GM12878 (cell line): Measurements from ENCODE around the gene SPTY2D1. TPM values are rescaled to one million over a fixed set of nuclear protein-coding genes. Genes with fewer than 3 reads are reported as not detected.

Experiments used
- ATAC-seq: fragments of 200-7000 bp; cut with Tn5 transposase; 3 replicates; pipeline ENCODE4 v1.9.1; 2020; ENCODE audit warnings: mild to moderate bottlenecking, moderate library complexity
- BruUV-seq: library from RNA; stranded (reverse); fragments of 400-500 nt; replicated peaks from 2 replicates; lab custom pipeline; 2021; lab: Mats Ljungman, UMichigan
- CTCF ChIA-PET: fragments of 300-600 bp; sonication (Branson Sonifier 250); formaldehyde crosslinking; extraction: SDS; loops from one replicate; lab custom pipeline; 2021; ENCODE audit warnings: inconsistent platforms; lab: Yijun Ruan, JAX
- POLR2A ChIA-PET: fragments of 350-600 bp; formaldehyde crosslinking; extraction: SDS; loops from one replicate; lab custom pipeline; 2021; ENCODE audit warnings: inconsistent platforms; lab: Charles Lee
- RAD21 ChIA-PET: fragments of 300-600 bp; sonication (Branson Sonifier 250); formaldehyde crosslinking; loops from one replicate; lab custom pipeline; 2023; ENCODE audit warnings: antibody characterized with exemption; ENCODE audit not compliant: unreplicated experiment; lab: Charles Lee
- SMC1A ChIA-PET: fragments of 300-600 bp; sonication (Branson Sonifier 250); formaldehyde crosslinking; loops from one replicate; lab custom pipeline; 2023; ENCODE audit not compliant: unreplicated experiment, uncharacterized antibody; lab: Charles Lee
- DNase-seq: peaks from one replicate; pipeline ENCODE4 v3.0.0-alpha.2; 2011; ENCODE audit warnings: low read depth, low spot score
- FAIRE-seq: peaks from 3 replicates; lab custom pipeline; 2011; peaks lifted over from hg19 to GRCh38; lab: Jason Lieb, UNC
- H2AFZ ChIP-seq: 2 replicates; pipeline ENCODE4 v1.6.0; 2011; ENCODE audit warnings: low read depth, low read length, control low read depth; ENCODE audit not compliant: control insufficient read depth
- H3K27ac ChIP-seq: 2 replicates; pipeline ENCODE4 v1.5.1; 2011; ENCODE audit warnings: control low read depth; ENCODE audit not compliant: control insufficient read depth, insufficient read depth
- H3K27me3 ChIP-seq, 2 experiments: replicated peaks in 1 of 2; 2 replicates each; pipeline versions ENCODE4 v1.6.0 to v1.6.1; 2011; ENCODE audit warnings: low read length in 1 of 2; ENCODE audit not compliant: control insufficient read depth in 2 of 2, insufficient read depth in 2 of 2
- H3K36me3 ChIP-seq, 2 experiments: 2 replicates each; pipeline ENCODE4 v1.5.1; 2011; ENCODE audit warnings: low read length in 1 of 2; ENCODE audit not compliant: control insufficient read depth in 2 of 2, insufficient read depth in 2 of 2
- H3K4me1 ChIP-seq: 2 replicates; pipeline ENCODE4 v1.6.1; 2011; ENCODE audit warnings: mild to moderate bottlenecking, low read length, moderate library complexity, mixed read lengths; ENCODE audit not compliant: control insufficient read depth, insufficient read depth
- H3K4me2 ChIP-seq: 2 replicates; pipeline ENCODE4 v1.6.0; 2011; ENCODE audit warnings: control low read depth; ENCODE audit not compliant: control insufficient read depth, insufficient read depth
- H3K4me3 ChIP-seq: fragments of 200-600 bp; sonication (generic); 2 replicates; pipeline ENCODE4 v1.5.1; 2016
- H3K79me2 ChIP-seq: 2 replicates; pipeline ENCODE4 v1.6.0; 2011; ENCODE audit warnings: low read length; ENCODE audit not compliant: control insufficient read depth, insufficient read depth
- H3K9ac ChIP-seq: 2 replicates; pipeline ENCODE4 v1.8.0; 2011; ENCODE audit warnings: low read length, control low read depth, mixed read lengths; ENCODE audit not compliant: control insufficient read depth, insufficient read depth
- H3K9me3 ChIP-seq: replicated peaks from 3 replicates; pipeline ENCODE4 v1.5.1; 2011; ENCODE audit warnings: mild to moderate bottlenecking, low read length; ENCODE audit not compliant: control insufficient read depth, insufficient read depth
- H4K20me1 ChIP-seq: 2 replicates; pipeline ENCODE4 v1.6.0; 2011; ENCODE audit not compliant: control insufficient read depth, insufficient read depth
- BACH1 ChIP-seq: fragments of 450-650 bp; IDR thresholded peaks from 2 replicates; pipeline ENCODE4 v1.6.1; 2017; ENCODE audit warnings: mild to moderate bottlenecking, borderline replicate concordance
- BHLHE40 ChIP-seq, 2 experiments: fragments of 450-650 bp in 1 of 2; IDR thresholded peaks; 2 replicates each; pipeline ENCODE4 v1.6.1; 2011 to 2017; ENCODE audit warnings: low read depth in 2 of 2, borderline replicate concordance in 1 of 2, improper control_type of control experiment in 1 of 2, low read length in 1 of 2, mild to moderate bottlenecking in 1 of 2
- HDAC6 ChIP-seq: fragments of 200-600 bp; sonication (generic); IDR thresholded peaks from one replicate; pipeline ENCODE4 v1.8.0; 2017; ENCODE audit warnings: antibody characterized with exemption; ENCODE audit not compliant: unreplicated experiment
- LARP7 ChIP-seq: fragments of 450-650 bp; IDR thresholded peaks from 2 replicates; pipeline ENCODE4 v1.6.1; 2017; ENCODE audit warnings: mild to moderate bottlenecking
- NFYA ChIP-seq: IDR thresholded peaks from 2 replicates; pipeline ENCODE4 v1.6.1; 2011; ENCODE audit warnings: low read depth, mild to moderate bottlenecking, low read length, improper control_type of control experiment, borderline replicate concordance
- NR2F1 ChIP-seq: fragments of 450-650 bp; conservative IDR thresholded peaks from 2 replicates; pipeline ENCODE4 v1.6.1; 2017; ENCODE audit warnings: mild to moderate bottlenecking
- POLR2A ChIP-seq: IDR thresholded peaks from 2 replicates; pipeline ENCODE4 v1.6.1; 2011; ENCODE audit warnings: low read depth, mild to moderate bottlenecking, low read length
- SP1 ChIP-seq: IDR thresholded peaks from one replicate; pipeline ENCODE4 v1.6.1; 2011; ENCODE audit warnings: low read depth, low read length
- TAF1 ChIP-seq: IDR thresholded peaks from 2 replicates; pipeline ENCODE4 v1.6.1; 2011; ENCODE audit warnings: mild to moderate bottlenecking, low read depth, low read length, borderline replicate concordance
- TCF3 ChIP-seq: IDR thresholded peaks from 2 replicates; pipeline ENCODE4 v1.6.1; 2012; ENCODE audit warnings: low read depth, mild to moderate bottlenecking, low read length, borderline replicate concordance; ENCODE audit not compliant: insufficient read depth
- WGBS: methylation state at CpG from one replicate; pipeline ENCODE4 v1.1.6; 2016; ENCODE audit warnings: low lambda C conversion rate; ENCODE audit not compliant: insufficient replicate concordance, insufficient coverage; ENCODE audit errors: missing lambda C conversion rate; 5-methylcytosine and 5-hydroxymethylcytosine counted together
- in situ Hi-C: fragments of 300-500 bp; cut with MboI; formaldehyde crosslinking; loops from 9 replicates; pipeline ENCODE4 v1.14.3; 2018; ENCODE audit warnings: mixed read lengths
- intact Hi-C: fragments of 100-400 bp; cut with micrococcal nuclease; formaldehyde crosslinking; loops from one replicate; pipeline ENCODE4 v1.14.2; 2022; ENCODE audit not compliant: unreplicated experiment
- polyA plus RNA-seq, 11 experiments: library from polyadenylated mRNA; depleted of rRNA in 4 of 11; unstranded in 6 of 11; stranded (reverse) in 5 of 11; fragments of >200 nt; fragmentation: Nextera tagmentation in 4 of 11; fragmentation: Illumina TruSeq in 1 of 11; extraction: Ambion mirVana in 4 of 11; extraction: Trizol in 1 of 11; gene quantifications; 1 replicate in 1 of 11; 2 replicates in 10 of 11; pipeline versions ENCODE4 v1.2.1 to v1.2.3, GENCODE V29; 2011 to 2016; ENCODE audit warnings: inconsistent platforms in 2 of 11, missing spikeins in 2 of 11, low read depth in 1 of 11
- total RNA-seq, 4 experiments: library from RNA; depleted of rRNA in 3 of 4; stranded (reverse); fragments of >200 nt in 3 of 4; fragmentation: Illumina TruSeq in 1 of 4; extraction: Trizol in 1 of 4; gene quantifications; 2 replicates each; pipeline versions ENCODE4 v1.2.1 to v1.2.3, GENCODE V29; 2013 to 2021
- TF ChIP-seq, protein P1 (sequence below): fragments of 450-650 bp; formaldehyde crosslinking; IDR thresholded peaks from 2 replicates; pipeline ENCODE4 v1.5.0; 2022; ENCODE audit warnings: mild to moderate bottlenecking, missing genetic modification characterization
- TF ChIP-seq, protein P2 (sequence below): IDR thresholded peaks from 2 replicates; pipeline ENCODE4 v1.6.1; 2011; ENCODE audit warnings: mild to moderate bottlenecking, low read depth, low read length, moderate library complexity; ENCODE audit not compliant: insufficient replicate concordance
- TF ChIP-seq, protein P3 (sequence below): fragments of 450-650 bp; IDR thresholded peaks from 2 replicates; pipeline ENCODE4 v1.6.1; 2017; ENCODE audit warnings: mild to moderate bottlenecking, low read depth, inconsistent platforms; ENCODE audit not compliant: poor library complexity, severe bottlenecking

Gene SPTY2D1
- total and polyA plus RNA-seq, 10 of the 15 experiments (the other 5 are each of a cell fraction or from before 2014, with no cell fraction given) = 4.6 to 31.1 (median 15.5) TPM

DNA sequence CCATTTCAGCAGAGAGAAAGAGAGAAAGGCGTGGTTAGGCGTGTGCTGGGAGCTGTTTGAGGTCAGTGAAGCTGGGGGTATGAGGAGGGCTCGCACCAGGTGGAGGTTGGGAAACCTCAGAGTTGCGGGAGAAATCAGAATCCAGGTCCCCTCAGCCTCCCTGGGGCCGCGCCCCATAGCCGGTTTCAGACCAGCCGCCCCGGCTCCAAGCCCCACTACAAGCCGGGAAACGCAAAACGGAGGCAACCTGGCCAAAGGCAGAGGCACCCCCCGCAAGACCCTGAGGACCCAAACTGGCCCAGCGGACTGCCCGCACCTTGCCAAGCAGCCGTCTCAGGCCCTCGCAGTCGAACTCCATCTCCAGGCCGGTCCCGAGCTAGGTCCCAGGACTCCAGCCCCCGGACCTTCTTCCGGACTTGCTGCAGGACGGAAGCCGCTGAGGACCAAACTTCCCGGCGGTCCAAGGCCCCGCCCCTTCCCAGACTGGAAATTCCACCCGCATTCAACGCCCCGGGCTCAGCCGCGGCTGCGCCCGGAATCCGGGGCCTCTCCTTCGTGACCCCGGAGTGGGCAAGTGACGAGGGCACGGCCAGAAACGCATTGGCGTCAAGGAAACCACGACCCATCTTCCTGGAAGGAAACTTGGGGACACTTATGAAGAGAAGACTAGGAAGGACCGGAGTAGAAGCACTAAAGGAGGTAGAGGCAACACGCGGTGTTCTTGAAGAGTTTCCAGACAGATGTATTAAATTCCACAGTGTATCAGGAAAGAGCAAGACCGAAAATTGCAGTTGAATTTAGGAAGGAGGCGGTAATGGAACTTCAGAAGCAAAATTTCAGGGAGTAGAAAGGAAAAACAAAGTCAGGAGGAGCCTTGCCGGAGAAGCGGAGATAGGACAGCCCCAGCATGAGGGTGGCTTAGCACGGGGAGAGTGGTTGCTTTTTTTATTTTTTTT lies 45.6 kb downstream of the SPTY2D1 start, which contains the start of gene UEVLD:
Gene UEVLD (minus strand): TSS at position 438 of the 956 bp plus-strand sequence. CDS start 80 bp downstream, at position 358.
- in situ Hi-C loops = no loop called here
- BruUV-seq = no TSS peak
- DNase-seq (peak; percentile 31), ATAC-seq (peak; percentile 77), FAIRE-seq (peak; percentile 57)
- Histone ChIP-seq H3K9ac (peak within 1 kb of the TSS; percentile 71), H4K20me1 (no peaks in the 10 kb centered on the region), H3K79me2 (peaks cover 23% of the 10 kb centered on the region), H3K4me2 (peak within 1 kb of the TSS; percentile 80), H3K36me3 (no peaks in the 10 kb centered on the region), H3K9me3 (no peaks in the 10 kb centered on the region), H2AFZ (peak within 1 kb of the TSS; percentile 95), H3K27me3 (no peaks in the 10 kb centered on the region), H3K27ac (peak within 1 kb of the TSS; percentile 67), H3K4me1 (peaks cover 7% of the 10 kb centered on the region), H3K4me3 (peak within 1 kb of the TSS; percentile 80)
- WGBS = 6% methylated on average over 50 of the region's 50 CpGs
- intact Hi-C loops = loop anchor here (5.0 kb wide), 1 partner anchor 44 kb away; the partner anchor contains the start of gene SPTY2D1
- ChIA-PET RAD21 (interaction anchor here (0.6 to 3.8 kb wide), 11 partner anchors 10 to 344 kb away, joined by 3 to 25 read pairs (median 3); partner anchors contain the start of gene SPTY2D1), SMC1A (interaction anchor here (0.9 to 8.3 kb wide), 9 partner anchors 9 to 276 kb away, joined by 3 to 64 read pairs (median 3); partner anchors contain the start of gene SPTY2D1), POLR2A (interaction anchor here (0.6 to 2.0 kb wide), 8 partner anchors 14 to 78 kb away, joined by 3 to 12 read pairs (median 4); partner anchors contain the start of genes SPTY2D1 and TSG101), CTCF (interaction anchor here (0.6 to 2.7 kb wide), 9 partner anchors 9 to 177 kb away, joined by 3 to 9 read pairs (median 3); partner anchors contain the start of genes IGSF22, MISFA and SPTY2D1)
- TF ChIP-seq BHLHE40 (IDR thresholded peaks at IDR 0.05; ENCODE audit: borderline replicate concordance in 1 of 2, low read depth in 2 of 2, low read length in 1 of 2) (0 out of 4 replicates have a peak, but pooled peaks have one; percentile 12 to 16), LARP7 (peak; percentile 71), TAF1 (peak; percentile 46; the same call in 1 of the 2 replicates), BACH1 (peak; percentile 40; the same call in 1 of the 2 replicates), HDAC6 (no peak), NR2F1 (peak; percentile 60; the same call in 1 of the 2 replicates), POLR2A (peak; percentile 85), TCF3 (no peak), SP1 (peak; percentile 54), NFYA (no peak)
- TF ChIP-seq, protein P1, sequence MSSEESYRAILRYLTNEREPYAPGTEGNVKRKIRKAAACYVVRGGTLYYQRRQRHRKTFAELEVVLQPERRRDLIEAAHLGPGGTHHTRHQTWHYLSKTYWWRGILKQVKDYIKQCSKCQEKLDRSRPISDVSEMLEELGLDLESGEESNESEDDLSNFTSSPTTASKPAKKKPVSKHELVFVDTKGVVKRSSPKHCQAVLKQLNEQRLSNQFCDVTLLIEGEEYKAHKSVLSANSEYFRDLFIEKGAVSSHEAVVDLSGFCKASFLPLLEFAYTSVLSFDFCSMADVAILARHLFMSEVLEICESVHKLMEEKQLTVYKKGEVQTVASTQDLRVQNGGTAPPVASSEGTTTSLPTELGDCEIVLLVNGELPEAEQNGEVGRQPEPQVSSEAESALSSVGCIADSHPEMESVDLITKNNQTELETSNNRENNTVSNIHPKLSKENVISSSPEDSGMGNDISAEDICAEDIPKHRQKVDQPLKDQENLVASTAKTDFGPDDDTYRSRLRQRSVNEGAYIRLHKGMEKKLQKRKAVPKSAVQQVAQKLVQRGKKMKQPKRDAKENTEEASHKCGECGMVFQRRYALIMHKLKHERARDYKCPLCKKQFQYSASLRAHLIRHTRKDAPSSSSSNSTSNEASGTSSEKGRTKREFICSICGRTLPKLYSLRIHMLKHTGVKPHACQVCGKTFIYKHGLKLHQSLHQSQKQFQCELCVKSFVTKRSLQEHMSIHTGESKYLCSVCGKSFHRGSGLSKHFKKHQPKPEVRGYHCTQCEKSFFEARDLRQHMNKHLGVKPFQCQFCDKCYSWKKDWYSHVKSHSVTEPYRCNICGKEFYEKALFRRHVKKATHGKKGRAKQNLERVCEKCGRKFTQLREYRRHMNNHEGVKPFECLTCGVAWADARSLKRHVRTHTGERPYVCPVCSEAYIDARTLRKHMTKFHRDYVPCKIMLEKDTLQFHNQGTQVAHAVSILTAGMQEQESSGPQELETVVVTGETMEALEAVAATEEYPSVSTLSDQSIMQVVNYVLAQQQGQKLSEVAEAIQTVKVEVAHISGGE (CRISPR knock-in tag) = no peak
- TF ChIP-seq, protein P2, sequence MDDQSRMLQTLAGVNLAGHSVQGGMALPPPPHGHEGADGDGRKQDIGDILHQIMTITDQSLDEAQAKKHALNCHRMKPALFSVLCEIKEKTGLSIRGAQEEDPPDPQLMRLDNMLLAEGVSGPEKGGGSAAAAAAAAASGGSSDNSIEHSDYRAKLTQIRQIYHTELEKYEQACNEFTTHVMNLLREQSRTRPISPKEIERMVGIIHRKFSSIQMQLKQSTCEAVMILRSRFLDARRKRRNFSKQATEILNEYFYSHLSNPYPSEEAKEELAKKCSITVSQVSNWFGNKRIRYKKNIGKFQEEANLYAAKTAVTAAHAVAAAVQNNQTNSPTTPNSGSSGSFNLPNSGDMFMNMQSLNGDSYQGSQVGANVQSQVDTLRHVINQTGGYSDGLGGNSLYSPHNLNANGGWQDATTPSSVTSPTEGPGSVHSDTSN = no peak
- TF ChIP-seq, protein P3, sequence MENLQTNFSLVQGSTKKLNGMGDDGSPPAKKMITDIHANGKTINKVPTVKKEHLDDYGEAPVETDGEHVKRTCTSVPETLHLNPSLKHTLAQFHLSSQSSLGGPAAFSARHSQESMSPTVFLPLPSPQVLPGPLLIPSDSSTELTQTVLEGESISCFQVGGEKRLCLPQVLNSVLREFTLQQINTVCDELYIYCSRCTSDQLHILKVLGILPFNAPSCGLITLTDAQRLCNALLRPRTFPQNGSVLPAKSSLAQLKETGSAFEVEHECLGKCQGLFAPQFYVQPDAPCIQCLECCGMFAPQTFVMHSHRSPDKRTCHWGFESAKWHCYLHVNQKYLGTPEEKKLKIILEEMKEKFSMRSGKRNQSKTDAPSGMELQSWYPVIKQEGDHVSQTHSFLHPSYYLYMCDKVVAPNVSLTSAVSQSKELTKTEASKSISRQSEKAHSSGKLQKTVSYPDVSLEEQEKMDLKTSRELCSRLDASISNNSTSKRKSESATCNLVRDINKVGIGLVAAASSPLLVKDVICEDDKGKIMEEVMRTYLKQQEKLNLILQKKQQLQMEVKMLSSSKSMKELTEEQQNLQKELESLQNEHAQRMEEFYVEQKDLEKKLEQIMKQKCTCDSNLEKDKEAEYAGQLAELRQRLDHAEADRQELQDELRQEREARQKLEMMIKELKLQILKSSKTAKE = no peak
